Measurements from ENCODE around the gene ZG16. TPM values are rescaled to one million over a fixed set of nuclear protein-coding genes. Genes with fewer than 3 reads are reported as not detected.

The ZG16 gene
- total and polyA plus RNA-seq, 2 of the 8 experiments (the other 6 are each of a cell fraction or from before 2014, with no cell fraction given): not detected

GRCh38 chr16:29814592-29814991 lies 36.5 kb downstream of the ZG16 start:
- ChIA-PET CTCF (ENCODE audit: partially characterized antibody) (interaction anchor here (0.6 to 17.5 kb wide), 5 partner anchors 25 to 63 kb away, joined by 3 to 212 read pairs (median 3); no protein-coding TSS in a partner anchor), POLR2A (ENCODE audit: partially characterized antibody) (interaction anchor here (0.9 to 16.6 kb wide), 9 partner anchors 7 to 217 kb away, joined by 3 to 167 read pairs (median 4); partner anchors contain the start of genes CDIPT, HIRIP3, MAZ and TLCD3B)
- 64% methylated on average over 3 of the region's 5 CpGs; no CpG with 5 or more reads in 1 of the 2 experiments for WGBS, 2 experiments (ENCODE audit: extremely low coverage in 1 of 2, insufficient coverage in 1 of 2, insufficient read length in 1 of 2, insufficient replicate concordance in 2 of 2, low coverage in 1 of 2, low lambda C conversion rate in 2 of 2, missing lambda C conversion rate in 1 of 2)
- peak overlapping the region; percentile 82; the same call in 1 of the 2 replicates for H2BK15ac ChIP-seq (ENCODE audit: low read length)
- H3K27me3 ChIP-seq (replicated peaks in 1 of 4; ENCODE audit: control insufficient read depth in 3 of 4, extremely low read depth in 1 of 4, insufficient read depth in 3 of 4, low read length in 3 of 4): no peaks in the 10 kb centered on the region
- peak overlapping the region; percentile 89; the same call in 1 of the 2 replicates for H2BK5ac ChIP-seq (ENCODE audit: low read depth, low read length)
- H3K36me3 ChIP-seq (ENCODE audit: control insufficient read depth in 2 of 4, insufficient read depth in 4 of 4, low read length in 3 of 4): peaks cover 6 to 26% (median 16%) of the 10 kb centered on the region in 4 experiments
- peak overlapping the region; percentile 92; the same call in 1 of the 2 replicates for H2BK12ac ChIP-seq (ENCODE audit: low read depth, low read length)
- no peak overlapping the region for H2BK120ac ChIP-seq (replicated peaks; ENCODE audit: low read depth, low read length)
- peaks cover 0 to 45% (median 31%) of the 10 kb centered on the region in 4 experiments; a peak in 6 of 7 replicates for H3K4me1 ChIP-seq (replicated peaks in 1 of 4; ENCODE audit: control insufficient read depth in 3 of 4, insufficient read depth in 4 of 4, low read length in 3 of 4)
- H2AK5ac ChIP-seq (ENCODE audit: low read depth, low read length): peak overlapping the region; percentile 40; the same call in 1 of the 2 replicates
- no peak overlapping the region for H3K4ac ChIP-seq (replicated peaks; ENCODE audit: insufficient read length, low read depth, low read length)
- H4K5ac ChIP-seq (ENCODE audit: insufficient read length, low read depth, low read length): no peak overlapping the region
- DNase-seq (ENCODE audit: low read depth in 1 of 2, low spot score in 2 of 2) (no peak), FAIRE-seq (no peak)
- H3K4me3 ChIP-seq (ENCODE audit: extremely low read depth in 1 of 4, insufficient read depth in 2 of 4, low read depth in 3 of 4, low read length in 4 of 4): peak overlapping the region; percentile 59 to 91 (median 83); a peak in 7 of 8 replicates
- H2AFZ ChIP-seq (ENCODE audit: low read length): no peak overlapping the region
- peak overlapping the region; percentile 71 for H3K18ac ChIP-seq (ENCODE audit: extremely low read depth, low read length)
- peak overlapping the region; percentile 80; the same call in 1 of the 2 replicates for H2BK20ac ChIP-seq (ENCODE audit: low read length)
- no peak overlapping the region for H3K14ac ChIP-seq (ENCODE audit: insufficient read length)
- peak; percentile 5 for TF ChIP-seq KDM4A (IDR thresholded peaks at IDR 0.05; ENCODE audit: low read depth, low read length, severe bottlenecking)
- TF ChIP-seq POLR2AphosphoS5 (IDR thresholded peaks at IDR 0.05; ENCODE audit: low read depth, low read length): no peak
- H3K23me2 ChIP-seq (ENCODE audit: low read depth, low read length): peaks cover 27% of the 10 kb centered on the region
- no peak overlapping the region for H4K8ac ChIP-seq (ENCODE audit: extremely low read depth, insufficient read depth, low read length)
- H3K79me2 ChIP-seq (ENCODE audit: control insufficient read depth in 1 of 2, insufficient read depth in 2 of 2, low read length in 2 of 2): peaks cover 0 to 26% of the 10 kb centered on the region in 2 experiments; a peak in 1 of 4 replicates
- H3K23ac ChIP-seq (ENCODE audit: insufficient read length): no peak overlapping the region
- no peaks in the 10 kb centered on the region; the same call in none of the 2 replicates for H3K79me1 ChIP-seq (ENCODE audit: low read depth, low read length)
- peaks cover 5 to 8% of the 10 kb centered on the region in 2 experiments for H4K20me1 ChIP-seq (replicated peaks in 1 of 2; ENCODE audit: control insufficient read depth in 1 of 2, insufficient read depth in 2 of 2, low read length in 2 of 2)
- H3K27ac ChIP-seq (ENCODE audit: low read depth, low read length): no peak overlapping the region
- peak overlapping the region; percentile 91 to 92 for H3K4me2 ChIP-seq (ENCODE audit: insufficient read depth in 1 of 2, low read depth in 2 of 2, low read length in 2 of 2)
- H3K56ac ChIP-seq (replicated peaks; ENCODE audit: insufficient read length, low read depth, low read length): no peak overlapping the region
- peak overlapping the region; percentile 54 for H4K91ac ChIP-seq (replicated peaks; ENCODE audit: insufficient read length, low read length)
- H3K9me3 ChIP-seq (ENCODE audit: insufficient read depth in 2 of 2, low read depth in 1 of 2, low read length in 1 of 2): no peaks in the 10 kb centered on the region
- H3K9ac ChIP-seq (replicated peaks in 1 of 4; ENCODE audit: extremely low read depth in 1 of 4, low read depth in 3 of 4, low read length in 3 of 4): peak overlapping the region in 1 of 4 experiments; percentile 39; a peak in 3 of 7 replicates
